Measurements from ENCODE around the gene RO60.

GRCh38 chr1:193066606-193067005 is 7.2 kb downstream of the RO60 start:
- TF ChIP-seq EZH2 (IDR thresholded peaks at IDR 0.05; ENCODE audit: insufficient read depth, poor library complexity, severe bottlenecking) (no peak), EZH2phosphoT487 (IDR thresholded peaks at IDR 0.05; ENCODE audit: insufficient read depth, low read depth) (no peak)
